CD14-positive monocyte (primary cell): ENCODE data around the gene BROX. TPM values are rescaled to one million over a fixed set of nuclear protein-coding genes. Genes with fewer than 3 reads are reported as not detected.

Experiments used
- DNase-seq, 3 donors: peaks; one replicate each; pipeline ENCODE4 v3.0.0-alpha.2; 2011 to 2022
- H2AFZ ChIP-seq: 2 replicates; pipeline ENCODE4 v1.6.0; 2012; ENCODE audit warnings: mild to moderate bottlenecking, low read depth, low read length, inconsistent platforms; ENCODE audit not compliant: insufficient read depth, poor library complexity, severe bottlenecking
- H3K27ac ChIP-seq, 2 donors: 1 replicate in 1 of 2; 2 replicates in 1 of 2; pipeline ENCODE4 v1.5.1; 2012 to 2013; ENCODE audit warnings: low read length in 2 of 2, control low read depth in 1 of 2, inconsistent platforms in 1 of 2, low read depth in 1 of 2, mild to moderate bottlenecking in 1 of 2
- H3K27me3 ChIP-seq, 2 donors: one replicate each; pipeline versions ENCODE4 v1.6.0 to v1.6.1; 2011 to 2013; ENCODE audit warnings: low read length in 2 of 2; ENCODE audit not compliant: control insufficient read depth in 2 of 2, insufficient read depth in 2 of 2
- H3K36me3 ChIP-seq, 2 donors: replicated peaks in 1 of 2; 1 replicate in 1 of 2; 2 replicates in 1 of 2; pipeline versions ENCODE4 v1.5.1 to v1.6.1; 2012 to 2013; ENCODE audit warnings: low read length in 2 of 2, control low read depth in 1 of 2, inconsistent platforms in 1 of 2, mild to moderate bottlenecking in 1 of 2; ENCODE audit not compliant: insufficient read depth in 2 of 2, control insufficient read depth in 1 of 2
- H3K4me1 ChIP-seq, 2 donors: 1 replicate in 1 of 2; 2 replicates in 1 of 2; pipeline versions ENCODE4 v1.5.1 to v1.6.1; 2012 to 2013; ENCODE audit warnings: low read length in 2 of 2, control low read depth in 1 of 2, inconsistent platforms in 1 of 2, mild to moderate bottlenecking in 1 of 2, moderate library complexity in 1 of 2; ENCODE audit not compliant: insufficient read depth in 2 of 2, control insufficient read depth in 1 of 2
- H3K4me2 ChIP-seq: replicated peaks from 2 replicates; pipeline ENCODE3; 2012; ENCODE audit warnings: low read length, moderate library complexity, mild to moderate bottlenecking; ENCODE audit not compliant: poor library complexity, severe bottlenecking; ENCODE audit errors: extremely low read depth
- H3K4me3 ChIP-seq, 3 experiments: fragments of 200-600 bp in 1 of 3; sonication (generic) in 1 of 3; replicated peaks in 1 of 3; 1 replicate in 2 of 3; 2 replicates in 1 of 3; pipeline ENCODE4 v1.5.1; 2011 to 2013; ENCODE audit warnings: low read length in 3 of 3, mild to moderate bottlenecking in 3 of 3, control low read depth in 2 of 3, low read depth in 2 of 3, inconsistent platforms in 1 of 3, moderate library complexity in 1 of 3
- H3K79me2 ChIP-seq: 2 replicates; pipeline ENCODE4 v1.6.0; 2012; ENCODE audit warnings: mild to moderate bottlenecking, control low read depth, inconsistent platforms, low read length, moderate library complexity; ENCODE audit not compliant: insufficient read depth
- H3K9ac ChIP-seq: 2 replicates; pipeline ENCODE4 v1.6.0; 2017; ENCODE audit warnings: low read length, mild to moderate bottlenecking; ENCODE audit not compliant: insufficient read depth, poor library complexity, severe bottlenecking
- H3K9me3 ChIP-seq, 2 donors: replicated peaks in 1 of 2; 1 replicate in 1 of 2; 2 replicates in 1 of 2; pipeline versions ENCODE4 v1.5.1 to v1.6.1; 2012 to 2013; ENCODE audit warnings: low read length in 2 of 2, control low read depth in 1 of 2; ENCODE audit not compliant: control insufficient read depth in 1 of 2, insufficient read depth in 1 of 2
- H4K20me1 ChIP-seq: 2 replicates; pipeline ENCODE4 v1.6.0; 2012; ENCODE audit warnings: mild to moderate bottlenecking, low read length, control low read depth, moderate library complexity; ENCODE audit not compliant: insufficient read depth
- H3K27ac Mint-ChIP-seq, 7 donors: one replicate each; pipeline ENCODE4 v1.8.0; 2020; ENCODE audit warnings: mild to moderate bottlenecking in 7 of 7, mixed read lengths in 7 of 7, moderate library complexity in 6 of 7, inconsistent platforms in 2 of 7
- H3K27me3 Mint-ChIP-seq, 3 donors: one replicate each; pipeline ENCODE4 v1.8.0; 2021 to 2022; ENCODE audit warnings: low read depth in 3 of 3, mild to moderate bottlenecking in 3 of 3, mixed read lengths in 3 of 3, moderate library complexity in 3 of 3, inconsistent platforms in 1 of 3
- H3K36me3 Mint-ChIP-seq, 2 donors: one replicate each; pipeline ENCODE4 v1.8.0; 2020; ENCODE audit warnings: mixed read lengths in 2 of 2, inconsistent platforms in 1 of 2, mild to moderate bottlenecking in 1 of 2
- H3K4me1 Mint-ChIP-seq: one replicate; pipeline ENCODE4 v1.8.0; 2020; ENCODE audit warnings: mild to moderate bottlenecking, mixed read lengths
- H3K4me3 Mint-ChIP-seq, 2 donors: one replicate each; pipeline ENCODE4 v1.8.0; 2020; ENCODE audit warnings: mild to moderate bottlenecking in 2 of 2, mixed read lengths in 2 of 2, moderate library complexity in 1 of 2
- H3K9me3 Mint-ChIP-seq, 7 donors: one replicate each; pipeline ENCODE4 v1.8.0; 2020 to 2022; ENCODE audit warnings: mixed read lengths in 7 of 7, mild to moderate bottlenecking in 6 of 7, moderate library complexity in 6 of 7, inconsistent platforms in 2 of 7
- CTCF ChIP-seq: fragments of 200-600 bp; IDR thresholded peaks from one replicate; pipeline ENCODE4 v1.8.0; 2022; ENCODE audit warnings: antibody characterized with exemption, mild to moderate bottlenecking
- WGBS: methylation state at CpG from one replicate; pipeline ENCODE4 v1.1.5; 2013; ENCODE audit warnings: missing lambda C conversion rate; ENCODE audit not compliant: insufficient coverage; 5-methylcytosine and 5-hydroxymethylcytosine counted together
- intact Hi-C, 2 donors: fragments of 100-400 bp; cut with micrococcal nuclease; formaldehyde crosslinking; loops; one replicate each; pipeline versions ENCODE4 v1.15.0 to v1.15.1; 2023
- polyA plus RNA-seq, 3 donors: library from polyadenylated mRNA; depleted of rRNA in 1 of 3; unstranded in 2 of 3; stranded (reverse) in 1 of 3; fragments of 300-500 nt in 2 of 3; fragments of >200 nt in 1 of 3; fragmentation: Illumina TruSeq in 2 of 3; gene quantifications; 1 replicate in 2 of 3; 2 replicates in 1 of 3; pipeline ENCODE4 v1.2.3, GENCODE V29; 2012 to 2021

Gene BROX
- polyA plus RNA-seq, 3 donors: 9.0 to 35.4 (median 26.2) TPM

DNA sequence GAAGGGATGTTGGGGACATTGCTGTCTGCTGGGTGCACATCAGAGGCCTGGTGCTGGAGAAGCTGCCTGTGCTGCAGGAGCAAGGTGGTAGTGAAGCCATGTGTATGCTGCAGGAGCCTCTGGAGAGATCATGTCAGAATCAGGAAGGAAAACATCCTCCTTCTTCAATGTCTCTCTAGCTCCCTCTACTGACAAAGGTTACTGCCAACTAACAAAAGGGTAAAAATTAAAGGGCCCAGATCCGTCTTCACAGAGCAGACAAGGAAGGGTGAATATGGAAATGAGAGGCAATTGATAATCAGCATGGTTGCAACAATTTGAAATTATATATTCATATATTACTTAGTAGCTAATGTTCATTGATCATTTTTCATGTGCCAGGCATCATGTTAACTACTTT, 56.8 kb downstream of the BROX start:
- WGBS: no CpG with 5 or more reads among the region's 1 CpG
- no peak overlapping the region for H3K4me3 Mint-ChIP-seq
- Histone ChIP-seq H3K9ac (no peak overlapping the region), H4K20me1 (no peaks in the 10 kb centered on the region), H2AFZ (no peak overlapping the region), H3K36me3 (no peaks in the 10 kb centered on the region), H3K27me3 (no peaks in the 10 kb centered on the region), H3K79me2 (no peaks in the 10 kb centered on the region), H3K4me2 (no peak overlapping the region), H3K27ac (no peak overlapping the region), H3K9me3 (peaks cover 6 to 11% of the 10 kb centered on the region in 2 donors), H3K4me1 (peaks cover 23 to 28% of the 10 kb centered on the region in 2 donors), H3K4me3 (no peak overlapping the region)
- peaks cover 11 to 18% (median 12%) of the 10 kb centered on the region in 7 donors for H3K9me3 Mint-ChIP-seq
- no peak overlapping the region for H3K27ac Mint-ChIP-seq
- no peak for DNase-seq
- TF ChIP-seq CTCF: peak; percentile 14
- no peaks in the 10 kb centered on the region for H3K27me3 Mint-ChIP-seq
- H3K36me3 Mint-ChIP-seq: peaks cover 0 to 8% of the 10 kb centered on the region in 2 donors
- intact Hi-C loops: no loop called here
- peaks cover 30% of the 10 kb centered on the region for H3K4me1 Mint-ChIP-seq

GRCh38 chr1:222769971-222770620, 57.7 kb downstream of the BROX start:
- Histone ChIP-seq H3K4me1 (peaks cover 23 to 28% of the 10 kb centered on the region in 2 donors), H3K9ac (no peak overlapping the region), H3K4me3 (no peak overlapping the region), H3K9me3 (peaks cover 6 to 11% of the 10 kb centered on the region in 2 donors), H3K27ac (no peak overlapping the region), H4K20me1 (no peaks in the 10 kb centered on the region), H3K79me2 (no peaks in the 10 kb centered on the region), H3K4me2 (no peak overlapping the region), H3K36me3 (no peaks in the 10 kb centered on the region), H3K27me3 (no peaks in the 10 kb centered on the region), H2AFZ (no peak overlapping the region)
- intact Hi-C loops: no loop called here
- Mint-ChIP-seq H3K27me3 (no peaks in the 10 kb centered on the region), H3K9me3 (peaks cover 8 to 16% (median 11%) of the 10 kb centered on the region in 7 donors), H3K4me1 (peaks cover 30% of the 10 kb centered on the region), H3K36me3 (peaks cover 0 to 8% of the 10 kb centered on the region in 2 donors), H3K27ac (no peak overlapping the region), H3K4me3 (no peak overlapping the region)
- no peak for TF ChIP-seq CTCF
- DNase-seq: no peak
- no CpG with 5 or more reads among the region's 2 CpGs for WGBS
